AG10803 (cell line): ENCODE data around the gene BCDIN3D.

Source experiments
- DNase-seq: peaks from one replicate; pipeline ENCODE4 v3.0.0; 2010; ENCODE audit warnings: low read depth
- H3K4me3 ChIP-seq: 2 replicates; pipeline ENCODE4 v1.5.1; 2011; ENCODE audit warnings: mild to moderate bottlenecking, low read length, control low read depth
- TF ChIP-seq, protein P1 (sequence below): conservative IDR thresholded peaks from 2 replicates; pipeline ENCODE4 v1.5.1; 2011; ENCODE audit warnings: mild to moderate bottlenecking, low read length, control low read depth, inconsistent platforms

The BCDIN3D gene

DNA sequence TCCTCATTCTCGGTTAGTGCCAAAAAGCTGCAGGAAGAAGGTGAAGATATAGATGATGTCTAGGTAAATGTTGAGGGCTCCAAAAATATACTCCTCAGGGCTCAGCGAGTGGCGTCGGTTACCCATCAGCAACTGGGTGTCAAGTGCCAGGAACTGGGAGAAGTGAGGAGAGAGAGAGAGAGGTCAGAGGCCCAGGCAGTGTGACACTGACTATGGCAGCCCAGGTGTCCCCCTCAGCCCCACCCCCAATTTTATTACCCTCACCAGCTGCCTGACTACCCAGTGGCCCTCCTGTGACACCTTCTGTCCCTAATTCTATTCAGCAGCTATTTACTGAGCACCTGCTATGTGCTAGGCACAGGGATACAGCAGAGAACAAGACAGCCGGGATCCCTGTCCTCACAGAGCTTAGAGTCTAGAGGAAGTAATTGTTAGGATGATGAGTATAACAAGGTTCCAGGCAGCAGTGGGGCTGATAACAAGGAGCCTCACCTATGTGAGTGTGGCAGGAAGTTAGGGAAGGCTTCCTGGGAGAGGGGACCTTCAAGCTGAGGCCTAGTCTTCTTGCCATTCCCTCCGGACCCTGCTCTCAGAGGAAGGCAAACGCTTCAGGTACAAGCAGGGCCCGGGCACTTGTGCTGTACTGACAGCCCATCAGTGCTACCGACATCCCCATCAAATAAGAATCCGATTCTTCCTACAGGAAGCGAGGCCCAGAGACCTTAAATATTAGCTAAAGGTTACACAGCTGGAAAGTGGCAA lies 27.8 kb upstream of the BCDIN3D start:
- no peak for DNase-seq
- TF ChIP-seq, protein P1, sequence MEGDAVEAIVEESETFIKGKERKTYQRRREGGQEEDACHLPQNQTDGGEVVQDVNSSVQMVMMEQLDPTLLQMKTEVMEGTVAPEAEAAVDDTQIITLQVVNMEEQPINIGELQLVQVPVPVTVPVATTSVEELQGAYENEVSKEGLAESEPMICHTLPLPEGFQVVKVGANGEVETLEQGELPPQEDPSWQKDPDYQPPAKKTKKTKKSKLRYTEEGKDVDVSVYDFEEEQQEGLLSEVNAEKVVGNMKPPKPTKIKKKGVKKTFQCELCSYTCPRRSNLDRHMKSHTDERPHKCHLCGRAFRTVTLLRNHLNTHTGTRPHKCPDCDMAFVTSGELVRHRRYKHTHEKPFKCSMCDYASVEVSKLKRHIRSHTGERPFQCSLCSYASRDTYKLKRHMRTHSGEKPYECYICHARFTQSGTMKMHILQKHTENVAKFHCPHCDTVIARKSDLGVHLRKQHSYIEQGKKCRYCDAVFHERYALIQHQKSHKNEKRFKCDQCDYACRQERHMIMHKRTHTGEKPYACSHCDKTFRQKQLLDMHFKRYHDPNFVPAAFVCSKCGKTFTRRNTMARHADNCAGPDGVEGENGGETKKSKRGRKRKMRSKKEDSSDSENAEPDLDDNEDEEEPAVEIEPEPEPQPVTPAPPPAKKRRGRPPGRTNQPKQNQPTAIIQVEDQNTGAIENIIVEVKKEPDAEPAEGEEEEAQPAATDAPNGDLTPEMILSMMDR: no peak

GRCh38 chr12:49869816-49870500 lies 27.1 kb upstream of the BCDIN3D start:
- DNase-seq: no peak
- H3K4me3 ChIP-seq: no peak overlapping the region
- TF ChIP-seq, protein P1: no peak

More for the DNA sequence above, 27.8 kb upstream of the BCDIN3D start:
- H3K4me3 ChIP-seq: no peak overlapping the region

DNA sequence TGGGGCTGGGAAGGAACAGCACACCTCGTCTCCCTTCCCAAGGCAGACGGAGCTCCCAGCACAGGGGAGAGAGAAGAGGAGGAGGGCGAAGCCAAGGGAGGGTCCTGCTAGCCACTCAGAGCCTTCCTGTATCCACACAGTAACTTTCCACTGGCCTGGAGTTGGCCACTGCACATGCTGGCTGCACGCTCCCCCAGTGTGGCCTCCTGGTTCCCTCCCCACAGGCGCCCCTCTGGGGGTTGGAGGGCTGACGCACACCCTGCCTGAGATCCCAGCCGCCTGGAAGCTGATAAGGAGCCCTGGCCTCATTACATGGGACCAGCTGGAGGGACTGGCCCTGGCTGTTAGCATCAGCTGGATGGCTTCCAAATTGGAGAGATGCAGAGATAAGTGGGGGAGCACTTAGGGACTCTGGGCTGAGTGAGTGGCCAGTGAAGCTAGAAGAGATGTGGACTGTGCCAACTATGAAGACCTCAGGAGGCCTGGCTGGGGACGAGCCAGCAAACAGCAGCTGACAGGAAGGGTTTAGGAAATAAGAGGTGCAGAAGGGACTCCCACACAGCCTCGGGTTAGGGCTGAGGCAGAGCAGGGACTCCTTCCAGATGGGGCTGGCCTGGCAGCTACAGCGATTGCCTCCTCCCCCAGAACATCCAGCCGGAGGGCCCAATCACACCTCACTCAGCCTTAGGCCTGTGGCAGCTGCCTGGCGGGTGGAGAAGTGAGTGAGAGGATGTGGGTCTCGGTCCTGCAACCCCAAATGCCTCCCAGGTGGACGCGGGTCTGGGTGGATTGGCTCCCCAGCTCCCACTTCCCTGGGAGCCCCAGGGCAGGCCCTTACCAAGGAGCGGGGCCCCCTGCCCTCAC lies 26.3 kb upstream of the BCDIN3D start:
- TF ChIP-seq, protein P1: no peak
- DNase-seq: peak; percentile 79
- H3K4me3 ChIP-seq: no peak overlapping the region

DNA sequence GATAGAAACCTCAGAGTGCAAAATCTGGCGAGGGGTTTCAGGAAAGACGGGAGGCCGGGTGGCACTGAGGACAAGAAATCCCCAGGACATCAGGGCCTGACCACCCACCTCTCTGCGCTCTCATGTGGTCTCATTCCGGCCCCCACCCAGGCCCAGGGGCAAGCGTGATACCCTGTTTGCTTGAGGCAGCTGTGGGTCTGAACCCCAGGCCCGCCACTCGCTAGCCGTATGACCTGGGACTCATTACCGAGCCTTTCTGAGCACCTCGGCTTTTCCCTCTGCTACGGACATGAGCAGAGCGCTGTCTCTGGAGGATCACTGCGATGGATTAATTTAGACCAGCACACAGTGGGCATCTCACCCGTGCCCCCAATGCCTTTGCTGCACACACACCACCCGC lies 25.5 kb upstream of the BCDIN3D start:
- no peak overlapping the region for H3K4me3 ChIP-seq
- no peak for DNase-seq
- TF ChIP-seq, protein P1: no peak

DNA sequence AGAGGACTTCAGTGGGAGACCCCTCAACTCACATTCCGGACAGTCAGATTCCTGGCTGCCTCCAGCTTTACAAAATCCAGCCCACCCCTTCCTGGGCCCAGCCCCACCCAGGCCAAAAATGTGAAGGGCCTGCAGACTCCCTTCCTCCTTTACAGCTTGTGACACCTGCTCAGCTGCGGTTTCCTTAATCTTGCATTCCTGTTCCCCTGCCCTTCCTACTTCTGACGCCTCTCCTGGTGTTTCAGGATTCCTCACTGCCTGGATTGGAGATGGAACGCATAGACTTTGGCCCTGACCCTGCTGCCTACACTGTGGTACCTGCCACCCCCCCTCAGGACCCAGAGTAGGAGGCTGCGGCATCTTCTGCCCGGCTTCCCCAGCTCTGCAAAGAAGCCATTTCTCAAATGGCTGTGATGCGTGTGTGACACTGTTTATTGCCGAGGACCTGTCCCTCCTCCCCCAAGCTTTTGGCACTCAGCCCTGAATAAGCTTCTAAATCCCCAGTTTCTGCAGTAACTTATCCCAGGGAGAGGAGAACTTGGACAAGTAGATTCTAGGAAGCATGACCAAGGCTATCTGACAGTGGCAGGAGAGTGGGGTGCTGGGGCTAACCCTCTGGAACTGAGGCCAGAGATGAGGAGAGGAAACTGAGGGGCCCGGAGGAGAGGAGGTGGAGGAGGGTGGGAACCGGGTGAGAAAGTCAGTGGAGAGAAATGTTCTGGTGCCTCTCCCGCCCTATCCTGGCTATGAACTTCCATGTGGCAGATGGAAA lies 24.9 kb upstream of the BCDIN3D start:
- H3K4me3 ChIP-seq: no peak overlapping the region
- no peak for DNase-seq
- TF ChIP-seq, protein P1: no peak

- TF ChIP-seq, protein P1: peak; percentile 94
- H3K4me3 ChIP-seq: no peak overlapping the region
- peak; percentile 40 for DNase-seq
Measured at GRCh38 chr12:49866859-49867569, 24.1 kb upstream of the BCDIN3D start.
